CD14-positive monocyte (primary cell): ENCODE data around the gene BRF1. TPM values are rescaled to one million over a fixed set of nuclear protein-coding genes. Genes with fewer than 3 reads are reported as not detected.

ENCODE experiments used
- DNase-seq, 3 donors: peaks; one replicate each; pipeline ENCODE4 v3.0.0-alpha.2; 2011 to 2022
- H2AFZ ChIP-seq: 2 replicates; pipeline ENCODE4 v1.6.0; 2012; ENCODE audit warnings: mild to moderate bottlenecking, low read depth, low read length, inconsistent platforms; ENCODE audit not compliant: insufficient read depth, poor library complexity, severe bottlenecking
- H3K27ac ChIP-seq, 2 donors: 1 replicate in 1 of 2; 2 replicates in 1 of 2; pipeline ENCODE4 v1.5.1; 2012 to 2013; ENCODE audit warnings: low read length in 2 of 2, control low read depth in 1 of 2, inconsistent platforms in 1 of 2, low read depth in 1 of 2, mild to moderate bottlenecking in 1 of 2
- H3K27me3 ChIP-seq, 2 donors: one replicate each; pipeline versions ENCODE4 v1.6.0 to v1.6.1; 2011 to 2013; ENCODE audit warnings: low read length in 2 of 2; ENCODE audit not compliant: control insufficient read depth in 2 of 2, insufficient read depth in 2 of 2
- H3K36me3 ChIP-seq, 2 donors: replicated peaks in 1 of 2; 1 replicate in 1 of 2; 2 replicates in 1 of 2; pipeline versions ENCODE4 v1.5.1 to v1.6.1; 2012 to 2013; ENCODE audit warnings: low read length in 2 of 2, control low read depth in 1 of 2, inconsistent platforms in 1 of 2, mild to moderate bottlenecking in 1 of 2; ENCODE audit not compliant: insufficient read depth in 2 of 2, control insufficient read depth in 1 of 2
- H3K4me1 ChIP-seq, 2 donors: 1 replicate in 1 of 2; 2 replicates in 1 of 2; pipeline versions ENCODE4 v1.5.1 to v1.6.1; 2012 to 2013; ENCODE audit warnings: low read length in 2 of 2, control low read depth in 1 of 2, inconsistent platforms in 1 of 2, mild to moderate bottlenecking in 1 of 2, moderate library complexity in 1 of 2; ENCODE audit not compliant: insufficient read depth in 2 of 2, control insufficient read depth in 1 of 2
- H3K4me2 ChIP-seq: replicated peaks from 2 replicates; pipeline ENCODE3; 2012; ENCODE audit warnings: low read length, moderate library complexity, mild to moderate bottlenecking; ENCODE audit not compliant: poor library complexity, severe bottlenecking; ENCODE audit errors: extremely low read depth
- H3K4me3 ChIP-seq, 3 experiments: fragments of 200-600 bp in 1 of 3; sonication (generic) in 1 of 3; replicated peaks in 1 of 3; 1 replicate in 2 of 3; 2 replicates in 1 of 3; pipeline ENCODE4 v1.5.1; 2011 to 2013; ENCODE audit warnings: low read length in 3 of 3, mild to moderate bottlenecking in 3 of 3, control low read depth in 2 of 3, low read depth in 2 of 3, inconsistent platforms in 1 of 3, moderate library complexity in 1 of 3
- H3K79me2 ChIP-seq: 2 replicates; pipeline ENCODE4 v1.6.0; 2012; ENCODE audit warnings: mild to moderate bottlenecking, control low read depth, inconsistent platforms, low read length, moderate library complexity; ENCODE audit not compliant: insufficient read depth
- H3K9ac ChIP-seq: 2 replicates; pipeline ENCODE4 v1.6.0; 2017; ENCODE audit warnings: low read length, mild to moderate bottlenecking; ENCODE audit not compliant: insufficient read depth, poor library complexity, severe bottlenecking
- H3K9me3 ChIP-seq, 2 donors: replicated peaks in 1 of 2; 1 replicate in 1 of 2; 2 replicates in 1 of 2; pipeline versions ENCODE4 v1.5.1 to v1.6.1; 2012 to 2013; ENCODE audit warnings: low read length in 2 of 2, control low read depth in 1 of 2; ENCODE audit not compliant: control insufficient read depth in 1 of 2, insufficient read depth in 1 of 2
- H4K20me1 ChIP-seq: 2 replicates; pipeline ENCODE4 v1.6.0; 2012; ENCODE audit warnings: mild to moderate bottlenecking, low read length, control low read depth, moderate library complexity; ENCODE audit not compliant: insufficient read depth
- H3K27ac Mint-ChIP-seq, 7 donors: one replicate each; pipeline ENCODE4 v1.8.0; 2020; ENCODE audit warnings: mild to moderate bottlenecking in 7 of 7, mixed read lengths in 7 of 7, moderate library complexity in 6 of 7, inconsistent platforms in 2 of 7
- H3K27me3 Mint-ChIP-seq, 3 donors: one replicate each; pipeline ENCODE4 v1.8.0; 2021 to 2022; ENCODE audit warnings: low read depth in 3 of 3, mild to moderate bottlenecking in 3 of 3, mixed read lengths in 3 of 3, moderate library complexity in 3 of 3, inconsistent platforms in 1 of 3
- H3K36me3 Mint-ChIP-seq, 2 donors: one replicate each; pipeline ENCODE4 v1.8.0; 2020; ENCODE audit warnings: mixed read lengths in 2 of 2, inconsistent platforms in 1 of 2, mild to moderate bottlenecking in 1 of 2
- H3K4me1 Mint-ChIP-seq: one replicate; pipeline ENCODE4 v1.8.0; 2020; ENCODE audit warnings: mild to moderate bottlenecking, mixed read lengths
- H3K4me3 Mint-ChIP-seq, 2 donors: one replicate each; pipeline ENCODE4 v1.8.0; 2020; ENCODE audit warnings: mild to moderate bottlenecking in 2 of 2, mixed read lengths in 2 of 2, moderate library complexity in 1 of 2
- H3K9me3 Mint-ChIP-seq, 7 donors: one replicate each; pipeline ENCODE4 v1.8.0; 2020 to 2022; ENCODE audit warnings: mixed read lengths in 7 of 7, mild to moderate bottlenecking in 6 of 7, moderate library complexity in 6 of 7, inconsistent platforms in 2 of 7
- CTCF ChIP-seq: fragments of 200-600 bp; IDR thresholded peaks from one replicate; pipeline ENCODE4 v1.8.0; 2022; ENCODE audit warnings: antibody characterized with exemption, mild to moderate bottlenecking
- WGBS: methylation state at CpG from one replicate; pipeline ENCODE4 v1.1.5; 2013; ENCODE audit warnings: missing lambda C conversion rate; ENCODE audit not compliant: insufficient coverage; 5-methylcytosine and 5-hydroxymethylcytosine counted together
- intact Hi-C, 2 donors: fragments of 100-400 bp; cut with micrococcal nuclease; formaldehyde crosslinking; loops; one replicate each; pipeline versions ENCODE4 v1.15.0 to v1.15.1; 2023
- polyA plus RNA-seq, 3 donors: library from polyadenylated mRNA; depleted of rRNA in 1 of 3; unstranded in 2 of 3; stranded (reverse) in 1 of 3; fragments of 300-500 nt in 2 of 3; fragments of >200 nt in 1 of 3; fragmentation: Illumina TruSeq in 2 of 3; gene quantifications; 1 replicate in 2 of 3; 2 replicates in 1 of 3; pipeline ENCODE4 v1.2.3, GENCODE V29; 2012 to 2021

Gene BRF1
- polyA plus RNA-seq, 3 donors: 2.3 to 20.5 (median 2.5) TPM

GRCh38 chr14:105185973-105186372, 114.8 kb downstream of the BRF1 start:
- TF ChIP-seq CTCF: no peak
- Histone ChIP-seq H2AFZ (no peak overlapping the region), H3K4me3 (no peak overlapping the region), H4K20me1 (no peaks in the 10 kb centered on the region), H3K27ac (no peak overlapping the region), H3K9ac (no peak overlapping the region), H3K9me3 (peaks cover 4 to 10% of the 10 kb centered on the region in 2 donors), H3K27me3 (peaks cover 0 to 10% of the 10 kb centered on the region in 2 donors), H3K4me1 (peaks cover 16 to 19% of the 10 kb centered on the region in 2 donors), H3K79me2 (no peaks in the 10 kb centered on the region), H3K36me3 (no peaks in the 10 kb centered on the region), H3K4me2 (no peak overlapping the region)
- peaks cover 13% of the 10 kb centered on the region for H3K4me1 Mint-ChIP-seq
- H3K27me3 Mint-ChIP-seq: peaks cover 14 to 53% (median 26%) of the 10 kb centered on the region in 3 donors
- no peak overlapping the region for H3K27ac Mint-ChIP-seq
- no peak overlapping the region for H3K4me3 Mint-ChIP-seq
- H3K9me3 Mint-ChIP-seq: peaks cover 5 to 13% (median 9%) of the 10 kb centered on the region in 7 donors
- 28% methylated on average over 2 of the region's 4 CpGs for WGBS
- intact Hi-C loops: no loop called here
- no peaks in the 10 kb centered on the region for H3K36me3 Mint-ChIP-seq
- DNase-seq: no peak

GRCh38 chr14:105185001-105185400, 115.8 kb downstream of the BRF1 start:
- WGBS: 86% methylated on average over 12 of the region's 18 CpGs
- intact Hi-C loops: no loop called here
- H3K36me3 Mint-ChIP-seq: peaks cover 0 to under 1% of the 10 kb centered on the region in 2 donors

More at GRCh38 chr14:105185001-105185400, 115.8 kb downstream of the BRF1 start:
- no peak overlapping the region for H3K4me2 ChIP-seq
- peaks cover 0 to 13% of the 10 kb centered on the region in 2 donors for H3K27me3 ChIP-seq
- no peaks in the 10 kb centered on the region for H3K36me3 ChIP-seq
- peaks cover 5% of the 10 kb centered on the region for H4K20me1 ChIP-seq
- DNase-seq: no peak
- H3K27me3 Mint-ChIP-seq: peaks cover 17 to 53% (median 31%) of the 10 kb centered on the region in 3 donors
- H3K4me1 ChIP-seq: peaks cover 22 to 26% of the 10 kb centered on the region in 2 donors
- H3K4me1 Mint-ChIP-seq: peaks cover 20% of the 10 kb centered on the region
- H3K79me2 ChIP-seq: no peaks in the 10 kb centered on the region
- H3K27ac ChIP-seq: no peak overlapping the region
- no peak overlapping the region for H3K4me3 ChIP-seq
- H2AFZ ChIP-seq: no peak overlapping the region
- H3K9me3 Mint-ChIP-seq: peaks cover 5 to 13% (median 9%) of the 10 kb centered on the region in 7 donors
- H3K9me3 ChIP-seq: peaks cover 4 to 10% of the 10 kb centered on the region in 2 donors
- no peak overlapping the region for H3K27ac Mint-ChIP-seq
- TF ChIP-seq CTCF: no peak
- H3K4me3 Mint-ChIP-seq: no peak overlapping the region
- H3K9ac ChIP-seq: no peak overlapping the region
